HepG2 (cell line): ENCODE measurements around the gene SETD1B. TPM values are rescaled to one million over a fixed set of nuclear protein-coding genes. Genes with fewer than 3 reads are reported as not detected.

Experiments
- HDAC1 ChIP-seq: sonication (generic); formaldehyde crosslinking; IDR thresholded peaks from 2 replicates; pipeline ENCODE4 v1.5.1; 2020; ENCODE audit warnings: mild to moderate bottlenecking, missing genetic modification reagents
- IRX3 ChIP-seq: sonication (generic); formaldehyde crosslinking; IDR thresholded peaks from 2 replicates; pipeline ENCODE4 v1.8.1; 2023; ENCODE audit warnings: mild to moderate bottlenecking, low read depth, missing genetic modification reagents, borderline replicate concordance
- KMT2B ChIP-seq: IDR thresholded peaks from 2 replicates; pipeline ENCODE4 v1.6.1; 2016; ENCODE audit warnings: missing genetic modification reagents, missing compliant biosample characterization
- MEIS1 ChIP-seq: sonication (generic); formaldehyde crosslinking; IDR thresholded peaks from 2 replicates; pipeline ENCODE4 v1.9.0; 2021; ENCODE audit warnings: mild to moderate bottlenecking, missing genetic modification reagents, moderate library complexity, borderline replicate concordance
- MTA1 ChIP-seq: sonication (generic); formaldehyde crosslinking; IDR thresholded peaks from 2 replicates; pipeline ENCODE4 v1.4.0; 2020; ENCODE audit warnings: missing genetic modification reagents, mild to moderate bottlenecking, borderline replicate concordance
- PCBP2 ChIP-seq: fragments of 200-400 bp; formaldehyde crosslinking; optimal IDR thresholded peaks from 2 replicates; pipeline ENCODE3; 2018; ENCODE audit warnings: low read length, low read depth; ENCODE audit not compliant: poor library complexity, severe bottlenecking
- POLR2G ChIP-seq: fragments of 200-400 bp; formaldehyde crosslinking; IDR thresholded peaks from 2 replicates; pipeline ENCODE4 v1.6.1; 2018; ENCODE audit warnings: mild to moderate bottlenecking, low read depth, low read length, moderate library complexity
- RORA ChIP-seq: sonication (generic); formaldehyde crosslinking; IDR thresholded peaks from 2 replicates; pipeline ENCODE4 v1.5.0; 2020; ENCODE audit warnings: mild to moderate bottlenecking, missing genetic modification reagents, moderate library complexity
- SP5 ChIP-seq: IDR thresholded peaks from 2 replicates; pipeline ENCODE4 v1.6.1; 2016; ENCODE audit warnings: low read depth, borderline replicate concordance
- ZBTB42 ChIP-seq: sonication (generic); formaldehyde crosslinking; IDR thresholded peaks from 2 replicates; pipeline ENCODE4 v1.5.0; 2020; ENCODE audit warnings: mild to moderate bottlenecking, missing genetic modification reagents
- ZFP36L1 ChIP-seq: sonication (generic); formaldehyde crosslinking; IDR thresholded peaks from 2 replicates; pipeline ENCODE4 v1.8.0; 2022; ENCODE audit warnings: mild to moderate bottlenecking, missing genetic modification reagents, moderate library complexity
- ZNF180 ChIP-seq: sonication (generic); formaldehyde crosslinking; IDR thresholded peaks from 2 replicates; pipeline ENCODE4 v1.4.0; 2020; ENCODE audit warnings: low read depth, missing genetic modification reagents, borderline replicate concordance
- ZNF224 ChIP-seq: sonication (generic); formaldehyde crosslinking; IDR thresholded peaks from 2 replicates; pipeline ENCODE4 v1.5.0; 2020; ENCODE audit warnings: mild to moderate bottlenecking, missing genetic modification reagents
- ZNF331 ChIP-seq: sonication (generic); formaldehyde crosslinking; IDR thresholded peaks from 2 replicates; pipeline ENCODE4 v1.4.0; 2020; ENCODE audit warnings: missing genetic modification reagents
- ZNF460 ChIP-seq: sonication (generic); formaldehyde crosslinking; IDR thresholded peaks from 2 replicates; pipeline ENCODE4 v1.5.1; 2020; ENCODE audit warnings: missing genetic modification reagents, mild to moderate bottlenecking, borderline replicate concordance
- ZNF530 ChIP-seq: sonication (generic); formaldehyde crosslinking; IDR thresholded peaks from 2 replicates; pipeline ENCODE4 v1.5.0; 2020; ENCODE audit warnings: low read depth, mild to moderate bottlenecking, missing genetic modification reagents
- ZNF616 ChIP-seq: sonication (generic); formaldehyde crosslinking; IDR thresholded peaks from 2 replicates; pipeline ENCODE4 v1.5.0; 2020; ENCODE audit warnings: low read depth, mild to moderate bottlenecking, missing genetic modification reagents
- ZNF839 ChIP-seq: sonication (generic); formaldehyde crosslinking; IDR thresholded peaks from 2 replicates; pipeline ENCODE4 v1.4.0; 2020; ENCODE audit warnings: missing genetic modification reagents, mild to moderate bottlenecking, borderline replicate concordance
- ZSCAN20 ChIP-seq: sonication (generic); formaldehyde crosslinking; IDR thresholded peaks from 2 replicates; pipeline ENCODE4 v1.4.0; 2020; ENCODE audit warnings: missing genetic modification reagents, mild to moderate bottlenecking, borderline replicate concordance
- polyA plus RNA-seq, 8 experiments: library from polyadenylated mRNA; depleted of rRNA in 3 of 8; stranded (reverse) in 7 of 8; unstranded in 1 of 8; fragments of >200 nt; fragmentation: Illumina TruSeq in 4 of 8; extraction: Trizol in 4 of 8; gene quantifications; 2 replicates each; pipeline versions ENCODE4 v1.2.1 to v1.2.3, GENCODE V29; 2011 to 2016; ENCODE audit warnings: low read depth in 4 of 8, missing spikeins in 1 of 8, mixed read lengths in 1 of 8; ENCODE audit not compliant: insufficient read depth in 1 of 8
- total RNA-seq, 5 experiments: library from RNA; depleted of rRNA; stranded (reverse); fragments of >200 nt; fragmentation: Illumina TruSeq; extraction: Trizol; gene quantifications; 2 replicates each; pipeline ENCODE4 v1.2.3, GENCODE V29; 2016; ENCODE audit warnings: low read depth in 1 of 5
- TF ChIP-seq, protein P1 (sequence below): sonication (generic); formaldehyde crosslinking; IDR thresholded peaks from 2 replicates; pipeline ENCODE4 v1.8.0; 2023; ENCODE audit warnings: mild to moderate bottlenecking, missing genetic modification reagents
- TF ChIP-seq, protein P2 (sequence below): sonication (generic); formaldehyde crosslinking; IDR thresholded peaks from 2 replicates; pipeline ENCODE4 v1.5.0; 2020; ENCODE audit warnings: missing genetic modification reagents
- TF ChIP-seq, protein P3 (sequence below): sonication (generic); formaldehyde crosslinking; IDR thresholded peaks from 2 replicates; pipeline ENCODE4 v1.5.1; 2020; ENCODE audit warnings: mild to moderate bottlenecking, missing genetic modification reagents, moderate library complexity
- TF ChIP-seq, protein P4 (sequence below): sonication (generic); formaldehyde crosslinking; IDR thresholded peaks from 2 replicates; pipeline ENCODE4 v1.4.0; 2020; ENCODE audit warnings: mild to moderate bottlenecking, missing genetic modification reagents

SETD1B gene
- total and polyA plus RNA-seq, 2 of the 13 experiments (the other 11 are each of a cell fraction or from before 2014, with no cell fraction given) = 1.1 to 1.4 TPM

DNA sequence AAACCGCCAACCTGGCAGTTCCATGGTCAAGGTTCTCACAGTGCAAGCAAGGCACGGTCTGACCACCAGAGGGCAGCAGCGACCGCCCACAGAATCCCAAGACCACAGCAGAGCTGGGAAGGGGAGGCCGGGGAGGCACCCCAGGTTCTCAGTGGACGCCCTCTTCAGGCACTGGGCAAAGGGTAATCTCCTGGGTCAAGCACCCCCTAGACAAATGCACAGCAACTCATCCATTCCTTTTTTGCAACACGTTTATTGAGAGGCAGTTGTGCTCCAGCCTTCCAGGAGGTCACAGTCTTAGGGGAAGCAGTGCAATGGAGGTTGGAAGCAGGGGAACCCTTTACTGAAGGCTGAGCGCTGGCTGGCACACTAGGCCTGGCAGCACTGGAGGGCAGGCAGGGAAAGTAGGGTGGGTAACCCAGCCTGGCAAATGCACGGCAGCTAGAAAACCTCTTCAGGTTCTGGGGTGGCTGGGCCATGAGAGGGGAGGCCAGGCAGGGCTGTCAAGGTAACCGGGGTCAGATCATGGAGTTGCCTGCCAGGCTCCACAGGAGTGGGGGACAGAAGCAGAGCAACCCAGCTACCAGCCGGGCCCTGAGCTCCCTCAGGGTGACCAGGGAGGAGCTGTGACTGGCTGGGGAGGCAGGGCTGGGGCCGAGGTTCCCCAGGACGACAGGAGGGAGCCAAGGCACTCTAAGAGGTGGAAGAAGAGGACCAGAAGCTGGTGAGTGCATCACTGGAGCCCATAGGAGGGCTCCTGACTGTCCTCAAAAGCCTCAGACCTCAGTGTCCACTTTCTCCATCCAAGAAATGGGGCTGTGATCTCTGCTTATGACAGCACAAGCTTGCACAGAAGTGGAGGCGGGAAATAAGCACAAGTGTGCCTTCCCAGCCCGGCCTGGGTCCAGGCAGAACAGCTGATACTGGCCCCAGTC is 8.5 kb upstream of the SETD1B start (continued):
- TF ChIP-seq POLR2G = no peak
- TF ChIP-seq, protein P1, sequence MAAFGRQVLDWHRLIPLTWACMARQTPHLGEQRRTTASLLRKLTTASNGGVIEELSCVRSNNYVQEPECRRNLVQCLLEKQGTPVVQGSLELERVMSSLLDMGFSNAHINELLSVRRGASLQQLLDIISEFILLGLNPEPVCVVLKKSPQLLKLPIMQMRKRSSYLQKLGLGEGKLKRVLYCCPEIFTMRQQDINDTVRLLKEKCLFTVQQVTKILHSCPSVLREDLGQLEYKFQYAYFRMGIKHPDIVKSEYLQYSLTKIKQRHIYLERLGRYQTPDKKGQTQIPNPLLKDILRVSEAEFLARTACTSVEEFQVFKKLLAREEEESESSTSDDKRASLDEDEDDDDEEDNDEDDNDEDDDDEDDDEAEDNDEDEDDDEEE (CRISPR knock-in tag) = no peak
- no peak for TF ChIP-seq ZNF530
- TF ChIP-seq ZSCAN20 (CRISPR knock-in tag) = no peak
- TF ChIP-seq, protein P2, sequence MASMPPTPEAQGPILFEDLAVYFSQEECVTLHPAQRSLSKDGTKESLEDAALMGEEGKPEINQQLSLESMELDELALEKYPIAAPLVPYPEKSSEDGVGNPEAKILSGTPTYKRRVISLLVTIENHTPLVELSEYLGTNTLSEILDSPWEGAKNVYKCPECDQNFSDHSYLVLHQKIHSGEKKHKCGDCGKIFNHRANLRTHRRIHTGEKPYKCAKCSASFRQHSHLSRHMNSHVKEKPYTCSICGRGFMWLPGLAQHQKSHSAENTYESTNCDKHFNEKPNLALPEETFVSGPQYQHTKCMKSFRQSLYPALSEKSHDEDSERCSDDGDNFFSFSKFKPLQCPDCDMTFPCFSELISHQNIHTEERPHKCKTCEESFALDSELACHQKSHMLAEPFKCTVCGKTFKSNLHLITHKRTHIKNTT = no peak
- 0 out of 2 replicates have a peak, but pooled peaks have one; percentile 31 for TF ChIP-seq KMT2B
- TF ChIP-seq, protein P3, sequence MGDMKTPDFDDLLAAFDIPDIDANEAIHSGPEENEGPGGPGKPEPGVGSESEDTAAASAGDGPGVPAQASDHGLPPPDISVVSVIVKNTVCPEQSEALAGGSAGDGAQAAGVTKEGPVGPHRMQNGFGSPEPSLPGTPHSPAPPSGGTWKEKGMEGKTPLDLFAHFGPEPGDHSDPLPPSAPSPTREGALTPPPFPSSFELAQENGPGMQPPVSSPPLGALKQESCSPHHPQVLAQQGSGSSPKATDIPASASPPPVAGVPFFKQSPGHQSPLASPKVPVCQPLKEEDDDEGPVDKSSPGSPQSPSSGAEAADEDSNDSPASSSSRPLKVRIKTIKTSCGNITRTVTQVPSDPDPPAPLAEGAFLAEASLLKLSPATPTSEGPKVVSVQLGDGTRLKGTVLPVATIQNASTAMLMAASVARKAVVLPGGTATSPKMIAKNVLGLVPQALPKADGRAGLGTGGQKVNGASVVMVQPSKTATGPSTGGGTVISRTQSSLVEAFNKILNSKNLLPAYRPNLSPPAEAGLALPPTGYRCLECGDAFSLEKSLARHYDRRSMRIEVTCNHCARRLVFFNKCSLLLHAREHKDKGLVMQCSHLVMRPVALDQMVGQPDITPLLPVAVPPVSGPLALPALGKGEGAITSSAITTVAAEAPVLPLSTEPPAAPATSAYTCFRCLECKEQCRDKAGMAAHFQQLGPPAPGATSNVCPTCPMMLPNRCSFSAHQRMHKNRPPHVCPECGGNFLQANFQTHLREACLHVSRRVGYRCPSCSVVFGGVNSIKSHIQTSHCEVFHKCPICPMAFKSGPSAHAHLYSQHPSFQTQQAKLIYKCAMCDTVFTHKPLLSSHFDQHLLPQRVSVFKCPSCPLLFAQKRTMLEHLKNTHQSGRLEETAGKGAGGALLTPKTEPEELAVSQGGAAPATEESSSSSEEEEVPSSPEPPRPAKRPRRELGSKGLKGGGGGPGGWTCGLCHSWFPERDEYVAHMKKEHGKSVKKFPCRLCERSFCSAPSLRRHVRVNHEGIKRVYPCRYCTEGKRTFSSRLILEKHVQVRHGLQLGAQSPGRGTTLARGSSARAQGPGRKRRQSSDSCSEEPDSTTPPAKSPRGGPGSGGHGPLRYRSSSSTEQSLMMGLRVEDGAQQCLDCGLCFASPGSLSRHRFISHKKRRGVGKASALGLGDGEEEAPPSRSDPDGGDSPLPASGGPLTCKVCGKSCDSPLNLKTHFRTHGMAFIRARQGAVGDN (CRISPR knock-in tag) = peak; percentile 6; the same call in 1 of the 2 replicates
- no peak for TF ChIP-seq ZNF460
- no peak for TF ChIP-seq ZNF224 (CRISPR knock-in tag)
- no peak for TF ChIP-seq ZBTB42 (CRISPR knock-in tag)
- peak; percentile 35; the same call in 1 of the 2 replicates for TF ChIP-seq HDAC1 (CRISPR knock-in tag)
- TF ChIP-seq PCBP2 = no peak
- TF ChIP-seq MEIS1 (CRISPR knock-in tag) = no peak
- no peak for TF ChIP-seq IRX3
- TF ChIP-seq ZNF331 (CRISPR knock-in tag) = peak; percentile 57; the same call in 1 of the 2 replicates
- TF ChIP-seq MTA1 (CRISPR knock-in tag) = no peak
- no peak for TF ChIP-seq ZNF616 (CRISPR knock-in tag)
- no peak for TF ChIP-seq RORA (CRISPR knock-in tag)
- TF ChIP-seq SP5 (CRISPR knock-in tag) = no peak
- TF ChIP-seq ZFP36L1 (CRISPR knock-in tag) = no peak
- no peak for TF ChIP-seq ZNF839
- TF ChIP-seq ZNF180 (CRISPR knock-in tag) = no peak
- TF ChIP-seq, protein P4, sequence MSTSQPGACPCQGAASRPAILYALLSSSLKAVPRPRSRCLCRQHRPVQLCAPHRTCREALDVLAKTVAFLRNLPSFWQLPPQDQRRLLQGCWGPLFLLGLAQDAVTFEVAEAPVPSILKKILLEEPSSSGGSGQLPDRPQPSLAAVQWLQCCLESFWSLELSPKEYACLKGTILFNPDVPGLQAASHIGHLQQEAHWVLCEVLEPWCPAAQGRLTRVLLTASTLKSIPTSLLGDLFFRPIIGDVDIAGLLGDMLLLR (CRISPR knock-in tag) = no peak
